ENCODE measurements around the gene GNAI2. TPM values are rescaled to one million over a fixed set of nuclear protein-coding genes. Genes with fewer than 3 reads are reported as not detected.
"Not testable (repeated sequence)": the region's sequence is repeated elsewhere in the genome, so short reads cannot be mapped to it uniquely, and the experiment has no call there.

GNAI2 gene
- polyA plus RNA-seq, 1 donor: 158 TPM

DNA sequence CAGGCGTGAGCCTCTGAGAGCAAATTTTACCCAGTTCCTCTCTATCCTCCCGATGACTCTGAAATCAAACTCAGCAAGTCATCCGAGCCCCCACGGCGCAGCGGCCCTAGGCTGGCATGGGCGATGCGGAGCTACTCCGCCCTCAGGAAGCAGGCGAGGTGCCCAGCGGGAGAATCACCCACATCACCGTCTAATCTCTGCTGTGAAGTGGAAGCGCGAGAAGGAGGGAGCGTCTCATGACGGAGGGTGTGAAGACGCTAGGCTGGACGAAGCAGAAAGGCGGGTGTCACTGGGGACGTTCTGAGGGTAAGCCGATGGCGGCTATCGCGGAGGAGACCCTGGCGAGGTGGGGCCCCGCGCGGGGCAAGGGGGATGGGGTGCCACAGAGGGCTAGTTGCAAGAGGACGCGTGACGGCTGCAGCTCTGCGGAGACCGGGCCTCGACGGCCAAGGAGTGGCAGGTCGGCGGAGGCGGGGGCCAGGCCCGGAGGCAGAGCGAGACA is 9.1 kb upstream of the GNAI2 start:
- DNase-seq (ENCODE audit: low read depth): no peak

DNA sequence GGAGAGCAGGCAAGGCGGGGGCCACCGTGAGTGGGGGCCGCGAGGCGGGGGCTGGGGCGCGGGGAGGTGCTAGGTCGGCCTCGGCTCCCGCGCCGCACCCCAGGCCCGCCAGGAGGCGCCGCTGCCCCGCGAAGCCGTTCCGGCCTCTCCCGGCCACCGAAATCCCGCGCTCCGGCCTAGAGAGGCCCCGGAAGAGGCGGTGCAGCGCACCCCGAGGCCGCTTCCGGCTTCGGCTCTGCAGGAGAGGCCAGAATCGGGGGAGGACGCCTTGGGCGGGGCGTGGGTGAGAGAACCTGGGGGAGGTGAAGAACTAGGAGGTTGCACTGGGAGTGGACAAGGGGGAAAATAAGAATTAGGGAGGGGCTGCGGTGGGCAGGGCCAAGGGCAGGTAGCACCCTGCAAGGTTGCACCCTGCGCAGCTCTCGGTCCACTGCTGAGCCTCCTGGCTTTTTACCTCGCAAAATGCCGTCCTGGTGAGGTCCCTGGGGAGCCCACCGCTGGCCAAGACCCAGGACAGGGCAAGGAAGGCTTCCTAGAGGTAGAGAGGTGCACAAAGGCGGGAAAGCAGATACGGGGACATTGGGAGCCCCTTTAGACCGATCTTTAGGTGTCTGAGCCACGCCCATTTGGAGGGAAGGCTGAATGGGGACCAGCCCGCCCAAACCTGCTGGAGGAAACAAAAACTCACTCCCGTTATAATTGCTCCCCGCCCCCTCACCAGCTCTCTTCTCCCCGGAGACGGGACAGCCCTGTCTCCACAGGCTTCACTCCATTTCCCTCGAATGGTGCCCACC is 8.4 kb upstream of the GNAI2 start:
- DNase-seq (ENCODE audit: low read depth): peak; percentile 74

DNA sequence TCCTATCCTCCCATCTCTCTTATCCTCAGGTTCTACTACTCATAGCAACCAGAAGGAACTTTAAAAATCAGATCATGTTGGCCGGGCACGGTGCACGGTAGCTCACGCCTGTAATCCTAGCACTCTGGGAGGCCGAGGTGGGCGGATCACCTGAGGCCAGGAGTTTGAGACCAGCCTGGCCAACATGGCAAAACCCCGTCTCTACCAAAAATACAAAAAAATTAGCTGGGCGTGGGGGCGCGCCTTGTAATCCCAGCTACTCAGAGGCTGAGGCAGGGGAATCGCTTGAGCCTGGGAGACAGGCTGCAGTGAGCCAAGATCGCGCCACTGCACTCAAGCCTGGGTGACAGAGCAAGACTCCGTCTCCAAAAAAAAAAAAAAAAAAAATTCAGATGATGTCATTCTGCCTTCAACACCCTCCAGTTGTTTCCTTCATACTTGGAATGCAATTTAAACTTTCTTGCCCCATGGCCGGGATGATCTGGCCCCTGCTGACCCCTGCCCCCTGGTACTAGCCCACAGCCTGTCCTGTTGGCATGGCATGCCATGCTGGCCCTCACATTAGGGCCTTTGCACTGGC is 7.7 kb upstream of the GNAI2 start:
- DNase-seq (ENCODE audit: low read depth): not testable (repeated sequence)

DNA sequence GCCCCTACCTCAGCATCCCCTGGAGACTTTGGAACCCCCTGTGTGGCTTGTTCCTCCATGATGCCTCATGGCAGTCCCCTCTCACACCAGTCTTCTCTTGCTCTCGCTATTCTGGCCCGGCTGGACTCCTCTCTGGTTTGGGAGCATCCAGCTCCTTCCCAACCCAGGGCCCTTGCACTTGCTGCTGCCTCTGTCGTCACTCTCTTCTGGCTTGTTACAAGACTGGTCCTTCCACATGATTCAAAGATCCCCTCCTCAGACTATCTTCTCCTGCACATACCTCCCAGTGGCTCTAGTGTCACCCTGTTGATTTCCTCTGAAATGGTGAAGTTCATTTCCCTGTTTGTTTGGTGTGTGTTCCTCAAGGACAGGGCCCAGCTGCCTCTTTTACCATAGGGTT is 6.5 kb upstream of the GNAI2 start:
- DNase-seq (ENCODE audit: low read depth): no peak

DNA sequence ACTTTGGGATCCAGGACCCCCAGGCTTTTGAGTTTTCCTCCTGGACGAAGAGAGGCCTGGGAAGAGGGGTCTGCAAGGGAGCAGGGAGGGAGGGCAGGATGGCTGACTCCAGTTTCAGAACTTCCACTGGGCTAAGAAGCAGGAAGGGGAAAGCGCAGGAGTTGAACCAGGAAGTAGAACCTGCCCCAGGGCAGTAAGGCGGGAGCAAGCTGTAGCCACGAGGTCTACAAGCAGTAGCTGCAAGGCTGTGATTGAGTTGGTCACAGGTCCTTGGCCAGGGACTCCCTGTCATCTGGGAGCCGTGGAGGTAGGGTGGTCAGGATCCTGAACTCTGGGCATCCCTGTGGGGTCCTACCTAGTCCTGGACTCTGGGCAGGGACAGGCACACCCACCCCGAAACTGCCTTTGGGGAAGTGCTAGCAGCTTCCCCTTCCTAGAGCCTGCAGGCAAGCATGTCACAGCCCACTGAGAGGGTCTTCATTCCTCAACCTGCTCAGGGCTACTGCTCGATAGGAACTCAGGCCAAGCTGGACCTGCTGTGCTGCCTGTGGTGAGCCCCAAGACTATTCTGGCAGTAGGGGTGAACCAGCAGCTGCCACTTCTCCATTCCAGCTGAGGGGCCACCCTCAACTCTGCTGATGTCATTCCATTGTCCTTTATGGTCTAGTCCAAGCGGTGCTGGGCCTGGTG is 5.8 kb upstream of the GNAI2 start:
- no peak for DNase-seq (ENCODE audit: low read depth)

DNA sequence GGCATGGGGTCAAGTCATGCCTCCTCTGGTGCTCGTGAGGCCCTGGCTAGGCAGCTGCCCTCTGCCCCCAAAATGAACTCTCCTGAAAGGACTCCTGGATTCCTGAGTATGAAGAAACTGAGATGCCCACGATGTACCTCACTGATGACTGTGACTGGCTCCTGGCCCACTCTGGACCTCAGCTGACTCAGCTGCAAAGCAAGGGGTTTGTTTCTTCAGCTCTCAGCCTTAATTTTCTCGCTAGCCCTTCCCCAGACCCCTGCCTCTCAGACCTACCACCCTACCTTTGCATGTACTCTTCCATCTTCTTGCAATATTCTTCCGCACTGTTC is 5.2 kb upstream of the GNAI2 start:
- DNase-seq (ENCODE audit: low read depth): no peak

DNA sequence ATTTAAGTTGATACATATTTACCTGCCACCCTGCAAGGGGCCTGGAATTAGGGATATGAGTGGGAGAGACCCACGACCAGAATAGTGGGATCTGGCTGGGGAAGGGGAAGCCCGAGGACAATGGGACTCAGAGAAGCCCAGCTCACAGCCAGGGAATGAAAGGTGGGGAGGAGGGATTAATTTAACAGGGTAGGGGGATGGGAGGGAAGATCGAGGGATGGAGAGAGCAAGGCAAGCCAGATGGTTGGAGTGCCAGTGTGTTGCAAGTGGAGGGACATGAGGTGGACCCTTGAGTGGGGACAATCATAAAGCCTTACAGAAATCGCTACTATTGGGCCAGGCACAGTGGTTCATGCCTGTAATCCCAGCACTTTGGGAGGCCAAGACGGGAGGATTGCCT is 4.4 kb upstream of the GNAI2 start:
- DNase-seq (ENCODE audit: low read depth): no peak

DNA sequence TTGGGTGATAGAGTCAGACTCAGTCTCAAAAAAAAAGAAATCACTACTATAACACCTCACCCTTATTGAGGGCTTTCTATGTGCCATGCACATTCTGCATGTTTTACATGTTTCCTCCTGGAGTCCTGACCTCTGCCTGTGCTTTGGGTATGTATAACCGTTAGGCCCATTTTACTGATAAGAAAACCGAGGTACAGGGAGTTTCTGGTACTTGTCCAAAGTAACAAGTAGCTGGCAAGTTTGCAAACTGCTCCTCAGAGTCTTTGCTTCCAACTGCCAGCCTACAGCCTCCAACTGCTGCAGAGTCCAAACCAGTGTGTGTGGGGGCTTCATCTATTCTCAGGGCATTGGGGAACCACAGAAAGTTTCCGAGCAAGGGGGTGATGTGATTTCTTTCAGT is 3.7 kb upstream of the GNAI2 start:
- no peak for DNase-seq (ENCODE audit: low read depth)

DNA sequence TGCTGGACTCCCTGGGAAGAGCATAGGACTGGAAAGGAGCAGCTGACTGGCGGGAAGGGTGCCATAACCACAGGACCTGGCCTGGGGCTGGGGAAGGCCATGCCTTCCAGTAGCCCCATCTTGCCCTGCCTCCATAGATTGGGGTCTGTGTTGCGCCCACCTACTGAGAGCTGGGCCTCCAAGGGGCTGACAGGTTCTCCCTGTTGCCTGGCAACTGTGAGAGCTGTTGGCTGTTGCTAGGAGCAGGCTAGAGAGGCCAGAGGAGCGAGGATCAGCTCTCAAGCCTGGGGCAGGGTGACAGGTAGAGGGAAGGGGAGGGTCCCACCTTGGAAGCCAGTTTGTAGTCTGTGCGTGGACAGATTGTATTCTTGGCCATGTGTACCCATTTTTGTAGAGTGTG is 2.8 kb upstream of the GNAI2 start:
- DNase-seq (ENCODE audit: low read depth): no peak

DNA sequence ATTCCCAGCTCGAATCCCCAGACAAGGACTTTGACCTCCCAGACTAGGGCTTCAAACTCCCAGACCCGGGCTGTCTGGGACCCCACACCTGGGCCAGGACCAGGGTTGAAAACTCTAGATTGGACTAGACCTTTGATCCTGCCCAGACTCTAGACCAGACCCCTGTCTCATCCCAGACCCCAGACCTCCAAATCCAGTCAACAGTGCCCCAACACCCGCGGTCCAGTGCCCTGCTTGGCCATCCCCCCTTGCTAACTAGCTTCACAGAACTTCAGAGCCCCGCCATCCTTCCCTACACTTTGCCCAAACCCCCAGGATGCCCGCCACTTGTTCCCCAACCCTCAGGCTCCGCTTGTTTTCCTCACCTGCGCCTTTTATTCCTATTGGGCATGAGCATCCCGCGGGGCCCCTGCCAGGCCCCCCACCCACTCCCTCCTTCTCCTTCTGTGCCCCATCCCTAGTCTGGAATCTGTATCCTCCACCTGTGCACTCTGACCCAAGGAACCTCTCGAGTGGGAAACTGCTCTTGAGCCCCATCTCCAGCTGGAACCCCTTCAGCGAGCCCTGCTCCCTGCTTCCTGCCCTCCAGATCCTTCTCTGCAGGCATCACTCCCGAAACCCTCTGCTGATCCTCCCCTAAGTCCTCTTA is 604 bp downstream of the GNAI2 start:
- no peak for DNase-seq (ENCODE audit: low read depth)

DNA sequence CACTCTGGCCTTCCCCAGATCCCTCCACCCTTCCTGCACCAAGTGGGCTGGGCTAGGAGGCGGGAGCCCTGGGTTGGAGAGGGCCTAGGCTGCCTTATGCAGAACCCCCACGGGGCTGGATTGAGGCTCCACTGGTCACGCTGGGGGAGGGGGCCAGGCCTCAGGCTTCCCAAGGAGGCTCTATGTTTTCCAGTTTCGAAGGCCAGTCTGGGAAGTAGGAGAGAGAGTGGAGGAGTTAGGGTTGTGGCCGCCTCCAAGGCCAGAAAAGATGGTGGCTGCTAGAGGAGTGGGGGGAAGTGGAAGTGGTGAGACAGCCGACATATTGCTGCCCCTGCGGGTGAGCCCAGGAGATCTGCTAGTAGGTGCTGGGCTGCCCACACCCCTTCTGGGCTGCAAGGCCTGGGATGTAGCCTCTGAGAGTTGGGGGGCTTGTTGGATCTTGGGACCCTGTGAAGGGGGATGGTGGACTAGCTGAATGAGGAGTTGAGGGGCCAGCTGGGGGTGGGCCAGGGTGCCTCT is 1.2 kb downstream of the GNAI2 start:
- DNase-seq (ENCODE audit: low read depth): no peak

DNA sequence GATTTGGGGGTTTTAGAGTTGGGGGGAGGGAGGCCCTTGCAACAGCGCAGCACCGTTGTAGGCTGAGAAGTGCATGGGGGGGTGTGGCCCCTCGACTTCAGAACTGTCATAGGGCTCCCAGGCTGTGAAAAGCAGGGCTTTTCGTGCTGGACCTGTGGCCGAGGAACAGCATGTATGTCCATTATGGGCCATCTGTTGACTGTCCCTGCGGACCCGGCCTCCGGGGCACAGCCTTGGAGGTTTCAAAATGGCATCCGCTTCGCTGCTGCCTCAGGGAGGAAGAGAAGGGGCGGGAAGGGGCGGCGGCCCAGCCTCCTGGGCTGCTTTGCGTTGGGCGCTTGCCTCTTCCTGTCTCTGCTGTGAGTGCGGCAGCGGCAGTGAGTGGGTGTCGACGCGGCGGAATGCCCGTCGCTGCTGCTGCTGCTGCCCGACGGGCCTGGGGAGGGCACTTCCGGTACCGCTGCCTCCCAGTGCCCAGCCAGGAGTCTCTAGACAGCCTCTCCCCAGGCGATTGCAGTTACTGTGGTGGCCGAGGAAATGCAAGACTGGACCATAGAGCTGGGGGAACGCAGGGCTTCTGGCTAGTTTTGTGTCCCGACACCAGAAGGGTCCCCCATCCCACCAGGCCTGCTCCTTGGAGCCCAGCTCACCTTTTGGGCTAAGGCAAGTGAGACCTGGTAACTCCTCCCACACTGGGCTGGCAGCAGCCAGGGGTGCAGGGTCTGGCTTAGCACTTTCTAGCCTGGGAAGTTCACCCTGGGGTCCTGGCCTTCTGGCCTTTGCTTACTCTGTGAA is 1.9 kb downstream of the GNAI2 start:
- DNase-seq (ENCODE audit: low read depth): no peak

DNA sequence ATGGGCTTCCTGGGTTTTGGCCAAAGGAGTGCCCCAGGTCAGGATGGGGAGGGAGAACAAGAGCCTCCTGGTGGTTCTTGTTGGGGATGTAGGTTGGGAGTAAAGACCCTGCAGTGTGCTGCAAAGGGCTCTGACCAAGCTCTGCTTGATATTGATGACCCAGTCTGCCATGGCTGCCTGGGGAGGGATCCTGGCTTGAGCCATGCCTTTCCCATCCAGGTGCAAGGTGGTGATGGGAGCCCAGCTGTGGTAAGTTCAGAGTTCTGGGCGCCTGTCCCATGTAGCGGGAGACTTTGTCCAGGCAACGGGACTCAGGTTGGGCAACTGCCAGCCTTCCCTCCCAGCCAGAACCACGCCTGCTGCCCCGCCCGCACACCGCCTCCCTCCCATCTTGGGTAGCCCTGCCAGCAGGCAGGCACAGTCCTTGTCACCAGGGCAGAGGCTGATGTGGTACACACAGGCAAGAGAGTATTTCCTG is 2.6 kb downstream of the GNAI2 start:
- DNase-seq (ENCODE audit: low read depth): no peak

DNA sequence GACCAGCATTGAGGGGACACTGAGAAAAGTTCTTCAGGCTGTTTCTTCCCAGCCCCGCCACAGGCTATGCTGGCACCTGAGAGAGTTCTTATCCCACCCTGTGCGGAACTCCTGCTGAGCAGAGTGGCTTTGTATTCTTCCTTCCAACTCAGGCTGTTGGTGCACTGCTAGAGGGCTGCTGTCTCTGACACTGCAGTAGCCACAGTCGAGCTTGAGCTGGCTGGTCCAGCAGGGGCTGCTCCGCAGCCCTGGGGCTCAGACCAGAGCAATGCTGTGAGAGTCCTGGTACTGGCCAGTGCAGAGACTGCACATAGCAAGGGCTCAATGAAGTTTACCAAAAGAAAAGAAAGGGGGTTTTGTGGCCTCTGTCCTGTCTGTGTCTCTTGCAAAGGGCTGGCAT is 3.6 kb downstream of the GNAI2 start:
- no peak for DNase-seq (ENCODE audit: low read depth)

DNA sequence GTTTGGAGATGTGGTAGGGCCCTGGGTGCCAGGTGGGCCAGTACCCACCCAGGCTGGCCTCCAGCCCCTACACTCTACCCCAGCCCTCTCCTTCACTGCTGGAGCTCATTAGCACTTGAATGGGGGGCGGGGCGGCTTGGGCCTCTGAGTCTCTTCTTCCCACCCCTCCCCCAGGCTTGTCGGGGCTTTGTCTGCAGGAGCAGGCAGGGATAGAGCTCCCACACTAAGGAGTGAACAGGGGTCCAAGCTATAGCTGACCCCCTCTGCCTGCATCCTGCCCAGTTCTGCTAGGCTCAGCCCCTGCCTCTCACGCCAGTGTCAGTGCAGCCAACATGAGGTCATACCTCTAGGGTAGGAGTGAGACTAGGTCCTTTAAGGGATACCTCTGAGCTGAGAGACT is 5.2 kb downstream of the GNAI2 start:
- DNase-seq (ENCODE audit: low read depth): no peak

DNA sequence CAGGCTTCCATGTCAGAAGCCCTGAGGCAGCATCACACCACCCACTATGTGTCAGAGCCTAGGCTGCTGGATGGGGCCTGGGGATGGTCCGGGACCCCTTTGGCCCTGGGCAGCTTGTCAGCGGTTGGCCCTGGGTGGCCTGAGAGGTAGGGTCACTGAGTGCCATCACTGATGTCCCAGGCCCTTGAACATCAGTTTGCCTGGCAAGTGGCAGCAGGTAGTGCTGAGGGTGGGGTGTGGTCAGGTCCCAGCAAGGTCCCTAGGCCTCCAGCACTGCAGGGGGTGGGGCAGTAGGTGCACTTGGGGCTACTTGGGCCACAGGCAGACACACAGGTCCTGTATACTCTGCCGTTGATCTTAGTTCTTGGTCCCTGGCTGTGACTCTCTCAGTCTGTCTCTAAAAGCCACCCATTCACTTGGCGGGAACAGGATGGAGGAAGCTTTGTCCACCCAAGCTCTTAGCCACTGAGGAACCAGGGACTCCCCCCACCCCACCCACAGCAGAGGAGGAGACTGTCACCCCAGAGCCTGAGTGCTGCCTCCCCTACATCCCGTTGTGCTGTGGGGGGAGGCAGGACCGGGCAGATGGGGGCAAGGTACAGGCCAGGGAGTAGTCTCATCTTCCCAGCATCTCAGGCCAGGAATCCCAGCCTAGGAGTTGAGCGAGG is 5.8 kb downstream of the GNAI2 start:
- DNase-seq (ENCODE audit: low read depth): no peak

DNA sequence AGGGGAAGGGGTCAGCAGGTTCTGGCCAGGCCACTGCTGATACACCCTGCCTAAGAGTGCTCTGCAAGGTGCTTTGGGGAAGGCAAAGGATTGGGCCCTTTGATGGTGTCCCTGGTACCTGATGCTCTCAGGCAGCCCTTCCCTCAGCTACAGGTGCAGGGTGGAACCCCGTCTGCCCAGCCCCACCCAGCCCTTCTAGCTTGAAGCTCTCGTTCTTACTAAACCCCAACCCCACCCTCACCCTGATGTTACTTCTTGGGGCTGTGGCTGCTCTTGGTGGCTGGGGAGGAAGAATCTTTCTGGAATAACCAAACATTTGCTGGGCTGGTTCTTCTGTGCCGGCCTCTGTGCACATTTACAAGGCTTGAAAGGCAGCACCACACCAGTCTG is 6.4 kb downstream of the GNAI2 start:
- no peak for DNase-seq (ENCODE audit: low read depth)

DNA sequence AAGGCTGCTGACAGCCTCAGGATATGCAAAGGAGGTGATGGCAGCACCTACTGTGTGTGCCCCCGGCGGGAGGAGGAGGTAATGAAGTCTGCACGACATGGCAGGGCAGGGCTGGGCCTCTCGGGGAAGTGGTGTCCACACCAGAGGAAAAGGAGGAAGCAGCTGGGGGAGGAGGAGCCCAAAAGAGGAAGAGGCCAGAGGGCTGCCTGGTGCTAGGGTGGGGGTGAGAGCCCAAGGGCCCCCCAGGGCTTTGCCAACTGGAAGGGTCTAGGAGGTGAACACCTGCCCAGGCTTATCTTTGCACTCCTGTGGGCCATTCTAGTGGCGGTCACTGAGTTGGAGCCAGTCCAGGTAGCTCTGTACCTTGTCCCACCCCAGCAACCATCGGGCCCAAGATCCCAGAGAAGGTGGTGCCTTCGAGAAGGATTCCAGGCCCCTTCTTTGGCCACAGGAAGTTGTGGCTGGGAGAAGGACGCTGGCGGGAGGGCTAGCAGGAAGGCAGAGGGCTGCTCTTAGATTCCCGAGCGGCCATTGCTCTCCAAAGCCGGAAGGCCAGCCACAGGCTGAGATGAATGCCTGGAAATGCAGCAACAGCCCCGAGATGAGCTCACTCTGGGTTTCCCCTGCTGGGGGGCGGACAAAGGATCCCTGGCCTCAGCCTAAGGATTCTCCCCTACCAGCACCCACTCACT is 7.0 kb downstream of the GNAI2 start:
- DNase-seq (ENCODE audit: low read depth): no peak

DNA sequence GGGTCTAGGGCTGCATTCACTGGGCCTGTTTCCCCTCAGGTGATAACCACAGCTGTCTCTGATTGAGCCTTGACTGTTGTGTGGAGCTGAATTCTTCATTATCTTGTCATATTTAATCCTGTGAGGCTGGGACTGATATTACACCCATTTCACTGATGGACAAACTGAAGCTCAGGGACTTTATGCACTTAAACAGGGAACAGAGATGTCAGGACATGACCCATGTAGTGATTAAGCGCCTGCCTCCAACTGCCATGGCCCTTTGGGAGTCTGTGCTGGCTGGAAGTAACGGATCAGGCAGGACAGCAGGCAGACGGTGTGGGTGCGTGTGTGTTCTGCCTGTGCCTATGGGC is 7.5 kb downstream of the GNAI2 start:
- DNase-seq (ENCODE audit: low read depth): no peak

DNA sequence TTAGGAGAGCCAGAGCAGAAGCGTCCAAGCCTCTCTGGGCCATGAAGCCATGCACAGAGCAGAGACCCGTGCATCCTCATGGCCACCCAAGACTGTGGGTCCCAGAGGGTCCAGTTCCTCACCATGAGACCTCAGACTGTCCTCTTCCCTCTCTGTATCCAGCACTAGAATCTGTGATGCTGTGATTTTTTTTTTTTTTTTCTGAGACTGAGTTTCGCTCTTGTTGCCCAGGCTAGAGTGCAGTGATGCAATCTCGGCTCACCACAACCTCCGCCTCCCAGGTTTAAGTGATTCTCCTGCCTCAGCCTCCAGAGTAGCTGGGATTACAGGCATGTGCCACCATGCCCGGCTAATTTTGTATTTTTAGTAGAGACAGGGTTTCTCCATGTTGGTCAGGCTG is 8.8 kb downstream of the GNAI2 start:
- not testable (repeated sequence) for DNase-seq (ENCODE audit: low read depth)

Data from forelimb muscle (tissue), 1 donor.